HG03521 (cell line): ENCODE data around the gene ZNF423.

Source experiments
- ATAC-seq: cut with Tn5 transposase; IDR thresholded peaks from one replicate; pipeline ENCODE4 v1.9.1; 2021; ENCODE audit warnings: mild to moderate bottlenecking, moderate library complexity; ENCODE audit not compliant: unreplicated experiment

The ZNF423 gene

DNA sequence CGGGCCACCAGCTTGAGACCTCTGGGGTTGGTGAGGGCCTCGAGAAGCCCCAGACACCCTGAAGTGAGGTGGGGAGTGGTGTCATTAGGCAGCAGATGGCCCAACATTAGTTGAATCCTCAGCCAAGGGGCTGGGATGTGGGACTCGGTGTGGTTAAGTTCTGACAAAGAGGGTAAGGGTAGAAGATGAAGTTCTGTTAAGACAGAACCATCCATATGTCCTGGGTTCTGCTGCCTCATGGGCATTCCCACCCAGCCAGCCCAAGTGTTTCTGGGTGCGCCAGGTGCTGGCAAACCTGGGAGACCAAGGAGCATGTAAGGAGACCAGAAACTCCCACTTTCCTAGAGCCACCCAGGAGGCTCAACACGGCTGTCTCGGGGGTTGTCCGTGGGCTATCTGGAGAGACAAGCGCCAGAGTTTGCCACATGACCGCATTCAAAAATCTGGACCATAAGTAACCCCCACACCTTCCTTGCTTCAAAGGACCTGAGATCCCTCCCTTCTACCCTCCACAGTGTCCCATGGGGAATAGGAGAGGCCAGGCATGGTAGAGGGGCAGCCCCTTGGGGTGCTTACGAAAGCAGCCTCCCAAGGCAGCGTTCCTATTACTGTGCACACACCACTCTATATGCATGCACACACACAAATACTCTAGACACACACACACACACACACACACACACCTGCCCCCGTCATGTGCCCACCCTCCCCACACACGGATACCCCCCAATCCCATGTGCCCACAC, 353.6 kb downstream of the ZNF423 start:
- no peak for ATAC-seq

DNA sequence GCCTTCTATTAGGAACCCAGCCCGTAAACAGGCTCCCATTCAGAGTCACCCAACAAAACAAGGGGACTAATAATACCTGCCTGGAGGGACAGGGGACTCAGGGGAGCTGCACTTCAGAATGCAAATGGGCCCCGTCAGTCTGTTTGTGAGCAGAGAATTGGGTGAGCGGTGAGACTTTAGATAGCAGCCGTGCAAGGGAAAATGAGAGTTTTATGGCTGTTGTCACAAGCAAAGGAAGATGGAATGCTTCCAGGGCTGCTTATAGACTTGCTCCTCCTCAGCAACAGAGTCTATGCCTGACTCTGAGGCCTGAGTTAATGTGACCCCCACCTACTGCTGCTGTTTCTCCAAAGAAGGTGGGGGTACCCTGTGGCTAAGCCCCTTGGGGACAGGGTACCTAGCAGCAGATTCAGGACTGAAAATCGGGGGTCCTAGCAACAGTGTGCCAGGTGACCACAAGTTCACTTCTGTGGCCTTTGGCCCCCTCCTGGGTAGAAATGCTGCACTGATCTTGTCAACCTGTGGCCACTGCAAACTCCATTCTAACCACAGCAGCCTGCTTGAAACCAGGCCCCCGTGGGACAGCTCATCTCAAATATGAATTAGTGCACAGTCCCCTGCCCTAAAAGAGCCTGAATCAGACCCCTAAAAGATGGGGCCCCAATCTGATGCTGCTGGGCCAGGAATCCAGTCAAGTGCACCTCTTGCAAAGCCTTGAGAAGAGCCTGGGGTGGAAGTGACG, 355.9 kb downstream of the ZNF423 start:
- no peak for ATAC-seq

DNA sequence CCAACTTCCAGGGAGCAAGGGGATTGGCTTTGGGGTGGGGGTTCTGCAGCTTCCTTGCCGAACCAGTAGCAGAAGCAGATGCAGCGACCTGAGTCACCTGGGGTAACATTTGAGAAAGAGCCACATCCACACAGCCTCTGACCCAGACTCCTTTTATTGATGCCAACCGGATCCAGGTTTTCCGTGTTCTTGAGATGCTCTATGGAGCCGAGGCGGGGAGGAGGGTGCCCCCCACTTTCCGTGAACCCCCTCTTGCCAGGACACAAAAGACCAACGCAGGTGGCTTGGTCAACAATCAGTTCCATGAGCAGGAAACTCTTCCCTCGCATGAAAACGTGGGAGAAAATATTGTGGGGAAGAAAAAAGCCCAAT, 356.5 kb downstream of the ZNF423 start:
- no peak for ATAC-seq

DNA sequence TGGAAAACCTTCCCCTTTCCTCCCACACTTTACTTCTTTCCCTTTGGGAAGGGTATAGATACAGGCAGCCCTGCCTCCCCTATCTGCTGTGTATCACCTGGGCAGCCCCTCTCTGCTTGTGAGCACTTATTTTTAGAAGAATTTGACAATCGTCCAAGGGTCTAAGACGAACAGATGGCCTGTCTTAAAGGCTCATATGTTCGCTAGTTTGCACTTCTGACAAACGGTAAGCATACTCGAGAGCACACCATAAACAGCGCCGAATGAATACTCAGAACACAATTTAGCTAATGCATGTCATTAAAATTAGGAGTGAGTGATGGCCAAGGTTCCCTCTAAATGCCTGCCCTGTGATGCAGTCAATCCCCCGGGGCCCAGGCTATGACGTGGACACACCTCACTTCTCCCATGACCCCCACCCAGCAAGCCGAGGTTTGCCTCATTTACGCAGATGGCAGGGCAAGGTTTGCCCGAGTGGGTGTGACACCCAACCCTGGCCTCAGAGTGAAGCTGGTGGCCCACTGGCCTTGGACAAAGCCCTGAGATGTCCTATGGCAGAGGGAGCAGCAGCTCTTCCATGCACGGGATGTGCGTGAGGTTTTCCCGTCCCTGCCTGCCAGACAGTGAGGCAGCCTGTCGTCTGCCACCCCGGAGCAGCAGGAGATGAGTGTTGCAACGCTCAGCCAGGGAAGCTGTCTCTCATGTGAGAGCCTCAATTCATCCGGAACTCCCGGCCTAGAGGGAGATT, 357.1 kb downstream of the ZNF423 start:
- no peak for ATAC-seq

DNA sequence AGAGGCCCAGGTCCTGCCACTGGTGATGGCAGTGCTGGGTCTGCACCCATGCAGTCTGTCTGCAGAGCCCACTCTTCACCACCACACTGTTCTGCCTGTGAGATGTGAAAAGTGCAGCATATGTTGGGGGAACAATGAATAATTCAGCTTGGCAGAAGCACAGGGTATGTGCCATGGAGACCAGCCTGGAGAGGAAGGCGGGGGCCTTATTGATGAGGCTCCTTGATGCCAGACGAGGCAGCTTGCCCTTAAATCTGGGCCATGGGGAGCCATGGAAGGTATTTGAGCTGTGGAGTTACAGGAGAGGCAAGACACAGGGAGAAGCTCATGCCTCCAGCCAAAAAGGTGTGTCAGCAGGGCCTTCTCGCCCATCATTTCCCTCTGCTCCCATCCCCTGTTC, 357.6 kb downstream of the ZNF423 start:
- no peak for ATAC-seq

DNA sequence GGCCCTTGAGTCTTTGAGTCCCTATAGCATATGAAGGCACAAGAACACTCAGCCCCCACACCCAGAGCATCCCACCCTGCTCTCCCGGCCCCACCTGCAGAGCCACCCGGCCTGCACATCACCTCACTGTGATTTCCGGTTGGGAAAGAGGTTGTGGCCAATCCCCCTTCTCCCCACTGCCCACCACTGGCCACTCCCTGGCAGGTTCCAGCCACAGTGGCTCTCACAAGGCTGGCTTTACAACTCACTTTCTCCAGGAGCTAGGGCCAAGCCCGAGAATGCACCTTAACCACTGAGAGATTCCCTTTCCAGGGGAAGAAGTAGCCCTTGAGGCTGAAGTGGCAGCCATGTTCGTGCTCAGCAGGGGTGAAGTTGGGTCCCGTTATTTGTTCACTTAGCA, 358.4 kb downstream of the ZNF423 start:
- ATAC-seq, result no peak

DNA sequence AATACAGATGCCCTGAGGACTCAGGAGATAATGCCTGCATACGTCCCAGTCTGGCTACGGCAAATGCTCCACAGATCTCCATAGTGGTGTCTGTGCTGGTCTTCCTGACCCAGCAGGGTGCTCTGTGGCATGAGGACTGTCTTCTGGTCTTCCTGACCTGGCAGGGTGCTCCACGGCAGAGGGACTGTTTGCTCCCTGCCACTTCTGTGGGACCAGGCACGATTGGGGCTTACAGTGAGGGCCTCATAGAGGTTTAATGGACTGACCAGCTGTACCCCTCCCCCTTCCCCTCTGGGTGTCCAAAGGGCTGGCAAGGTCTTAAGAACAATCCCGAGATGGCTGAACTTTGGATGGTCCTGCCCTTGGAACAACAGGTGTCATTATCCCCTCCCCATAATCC, 359.3 kb downstream of the ZNF423 start:
- ATAC-seq, result no peak

DNA sequence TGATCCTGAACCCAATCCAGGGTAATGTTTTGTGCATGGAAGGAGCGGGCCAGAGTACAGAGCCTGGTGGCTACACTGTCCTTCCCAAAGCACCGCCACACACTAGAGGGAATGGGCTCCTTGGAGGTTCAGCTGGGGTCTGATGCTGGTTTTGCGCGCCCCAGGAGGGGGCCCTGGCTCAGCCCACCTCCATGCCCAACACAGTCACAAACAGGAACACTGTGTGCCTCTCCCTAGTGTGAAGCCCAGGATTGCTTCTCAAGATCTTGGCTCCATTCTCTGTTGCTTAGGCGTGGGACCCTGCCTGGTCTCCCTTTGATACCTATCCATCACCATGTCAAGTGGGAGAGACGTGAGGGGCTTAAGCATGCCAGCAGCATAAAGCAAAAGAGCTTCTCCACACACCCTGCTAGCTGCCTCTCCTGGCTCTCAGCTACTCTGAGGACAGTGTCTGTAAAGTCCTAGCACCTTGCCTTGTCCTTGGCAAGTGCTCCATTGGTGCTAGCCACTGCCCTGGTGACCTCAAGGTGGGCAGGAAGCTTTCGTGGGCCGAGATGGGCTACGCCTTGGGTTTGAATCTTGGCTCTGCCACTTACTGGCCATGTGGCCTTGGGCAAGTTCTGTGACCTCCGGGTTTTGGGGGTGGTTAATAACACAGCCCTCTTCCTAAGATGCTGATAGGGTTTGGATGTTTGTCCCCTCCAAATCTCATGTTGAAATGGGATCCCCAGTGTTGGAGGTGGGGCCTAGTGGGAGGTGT, 360.1 kb downstream of the ZNF423 start:
- no peak for ATAC-seq

DNA sequence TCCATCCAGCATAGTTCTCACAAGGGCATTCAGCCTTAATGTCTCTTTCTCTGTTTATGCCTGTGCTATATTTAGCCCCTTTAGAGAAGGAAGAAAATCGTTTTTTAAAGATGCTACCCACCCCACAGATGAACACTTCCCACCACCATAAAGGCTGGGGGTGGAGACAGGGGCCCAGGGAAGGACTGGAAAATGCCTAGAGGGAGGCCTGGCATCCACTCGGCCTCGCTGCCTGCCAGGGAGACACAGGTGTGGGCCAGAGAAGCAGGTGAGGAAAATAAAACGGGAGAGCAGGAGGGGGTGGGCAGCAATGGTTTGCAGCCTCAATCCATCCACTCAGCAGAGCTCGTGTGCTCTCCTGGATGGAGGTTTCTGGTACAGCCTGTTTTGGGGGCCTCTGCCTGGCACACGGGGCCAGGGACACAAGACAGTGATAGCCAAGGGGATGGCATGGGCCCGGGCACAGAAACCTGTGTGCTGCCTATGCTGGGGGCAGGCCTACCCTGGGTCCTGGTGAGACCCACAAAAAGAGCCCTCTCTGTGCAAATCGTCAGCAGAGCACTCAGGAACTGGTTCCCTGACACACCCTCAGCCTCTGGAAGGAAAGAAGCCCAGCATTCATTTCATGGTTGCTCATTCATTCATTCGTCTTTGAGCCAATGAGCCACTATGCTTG, 360.9 kb downstream of the ZNF423 start:
- ATAC-seq, result no peak

DNA sequence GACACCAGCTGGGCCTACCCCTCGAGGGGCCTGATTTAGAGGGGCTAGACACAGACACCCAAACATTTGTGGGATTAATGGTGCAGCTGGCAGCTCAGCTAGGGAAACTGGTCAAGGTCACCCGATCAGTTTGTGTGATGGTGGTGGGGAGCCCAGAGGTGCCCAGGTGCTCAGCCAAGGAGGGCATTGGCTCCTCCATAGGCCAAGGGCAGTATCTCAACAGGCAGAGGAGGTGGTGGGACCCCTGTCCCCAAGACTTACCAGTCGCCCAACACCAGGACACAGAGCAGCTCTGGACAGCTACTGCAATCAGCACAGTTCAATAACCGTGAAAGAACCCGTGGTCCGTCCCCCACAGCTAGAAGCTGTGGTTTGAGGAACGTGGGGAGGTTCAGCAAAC, 361.4 kb downstream of the ZNF423 start:
- ATAC-seq, result no peak

DNA sequence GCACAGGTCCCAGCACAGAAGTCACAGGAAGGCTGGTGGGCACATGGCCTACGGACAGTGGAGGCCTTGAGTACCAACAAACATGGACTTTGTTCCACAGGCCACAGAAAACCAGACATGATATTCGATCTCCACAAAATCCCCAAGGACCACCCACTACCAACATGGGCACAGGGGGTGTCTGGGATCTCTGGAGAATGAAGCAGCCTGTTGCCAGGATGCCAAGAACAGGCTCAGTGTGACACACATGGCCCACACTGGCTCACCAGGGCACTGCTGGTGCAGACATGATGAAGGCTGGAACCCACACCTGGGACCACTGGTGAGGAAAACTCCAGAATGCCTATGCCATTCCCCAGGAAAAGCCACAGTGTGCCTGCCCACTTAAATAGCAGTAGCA, 362.1 kb downstream of the ZNF423 start:
- no peak for ATAC-seq

DNA sequence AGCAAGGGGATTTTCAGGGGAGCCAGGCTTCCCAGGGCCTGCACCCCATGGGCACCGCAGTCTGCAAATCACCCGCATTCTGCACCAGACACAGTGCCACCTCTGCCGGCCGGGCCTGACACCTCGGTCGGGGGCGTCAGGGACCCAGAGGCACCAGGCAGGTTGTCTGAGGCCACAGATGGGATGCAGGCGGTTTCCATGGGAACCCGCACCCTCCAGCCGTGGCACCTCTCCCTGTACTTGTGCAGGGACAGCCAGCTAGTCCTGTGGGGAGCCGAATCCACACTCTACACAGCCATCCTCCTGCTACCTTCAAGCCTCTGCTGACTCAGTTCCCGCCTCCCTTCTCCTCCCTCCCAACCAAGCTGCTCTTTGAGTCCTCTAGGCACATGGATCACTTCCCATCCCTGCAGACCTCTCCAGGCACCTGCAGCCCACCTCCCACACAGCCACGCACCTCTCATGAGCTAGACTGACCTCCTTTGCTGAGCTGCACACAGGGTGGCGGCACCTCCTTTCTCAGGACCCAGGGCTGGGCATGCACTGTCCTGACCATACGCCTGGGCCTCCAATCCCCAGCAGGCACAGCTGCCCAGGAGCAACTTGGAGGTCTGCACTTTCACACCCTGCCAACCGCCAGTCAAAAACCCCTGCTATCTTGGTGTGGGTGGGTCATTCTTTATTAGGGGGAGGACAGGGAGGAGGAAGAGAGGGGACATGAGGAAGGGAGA, 362.9 kb downstream of the ZNF423 start:
- ATAC-seq, result no peak

DNA sequence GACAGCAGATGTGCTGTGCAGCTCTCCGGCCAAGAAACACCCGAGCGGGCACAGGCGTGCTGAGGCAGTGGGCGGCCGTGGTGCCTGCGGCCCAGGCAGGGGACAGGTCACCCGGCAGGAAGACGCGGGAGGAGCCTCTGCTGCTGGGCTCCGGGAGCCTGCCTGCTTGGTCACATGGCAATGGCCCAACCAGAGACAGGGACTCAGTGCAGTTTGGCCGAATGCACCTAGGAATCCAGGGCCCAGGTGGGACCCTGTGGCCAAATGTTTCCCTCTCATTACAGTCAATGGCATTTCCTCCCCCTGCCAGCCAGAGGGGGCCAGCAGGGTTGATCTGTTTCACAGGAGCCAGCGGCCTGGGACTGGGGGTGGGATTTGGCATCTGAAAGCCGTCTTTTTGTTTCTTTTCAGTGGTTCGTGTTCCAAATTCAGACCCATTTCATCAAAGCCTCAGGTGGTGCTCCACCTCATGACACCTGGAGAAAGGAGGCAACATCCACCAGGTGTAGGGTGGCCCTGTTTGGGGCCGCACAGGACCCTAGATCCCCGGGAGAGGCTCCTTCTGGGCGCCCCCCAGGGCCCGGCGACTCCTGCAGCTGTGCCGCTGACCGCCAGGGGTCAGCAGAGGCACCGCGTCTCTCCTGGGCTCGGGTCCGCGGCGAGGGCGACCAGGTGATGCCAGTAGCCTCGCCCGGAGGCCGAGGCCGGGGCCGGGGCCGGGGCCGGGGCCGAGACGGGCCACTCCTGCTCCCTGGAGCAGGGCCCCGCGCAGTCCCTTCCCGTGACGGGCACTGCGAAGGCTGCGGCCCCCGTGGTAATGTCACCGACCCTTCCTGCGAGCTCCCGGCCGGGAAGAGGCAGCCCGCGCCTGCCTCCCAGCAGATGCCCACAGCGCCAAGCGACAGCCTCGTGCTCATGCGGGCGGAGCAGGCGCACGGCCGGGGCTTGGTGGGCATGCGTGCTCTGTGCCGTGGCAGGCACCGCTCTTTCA, 363.8 kb downstream of the ZNF423 start:
- ATAC-seq, result peak; percentile 66

DNA sequence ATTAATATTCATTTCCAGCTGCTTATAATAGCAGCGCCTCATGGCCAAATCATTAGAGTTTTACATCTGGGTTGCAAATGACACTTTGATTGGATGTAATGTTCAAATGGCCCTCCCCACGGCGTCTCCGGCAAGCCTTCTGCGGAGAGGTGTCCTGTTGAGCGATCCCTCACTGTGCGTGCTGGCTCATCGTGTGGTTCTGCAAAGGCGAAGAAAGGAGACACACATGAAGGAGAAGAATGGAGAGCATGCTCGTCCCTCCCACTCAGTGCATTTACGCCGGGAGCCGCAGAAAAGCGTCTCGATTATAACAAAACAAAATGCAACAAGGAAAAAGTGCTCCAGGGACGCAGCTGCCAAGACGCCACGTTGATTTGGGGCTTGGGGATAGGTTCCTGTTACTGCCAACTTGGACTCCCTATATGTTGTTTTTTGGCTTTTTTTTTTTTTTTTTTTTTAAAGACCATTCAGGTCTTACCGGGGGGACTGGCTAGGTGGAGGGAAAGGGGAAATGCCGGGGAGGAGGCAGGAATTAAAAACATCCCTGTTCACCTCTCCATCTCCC, 364.7 kb downstream of the ZNF423 start:
- no peak for ATAC-seq

DNA sequence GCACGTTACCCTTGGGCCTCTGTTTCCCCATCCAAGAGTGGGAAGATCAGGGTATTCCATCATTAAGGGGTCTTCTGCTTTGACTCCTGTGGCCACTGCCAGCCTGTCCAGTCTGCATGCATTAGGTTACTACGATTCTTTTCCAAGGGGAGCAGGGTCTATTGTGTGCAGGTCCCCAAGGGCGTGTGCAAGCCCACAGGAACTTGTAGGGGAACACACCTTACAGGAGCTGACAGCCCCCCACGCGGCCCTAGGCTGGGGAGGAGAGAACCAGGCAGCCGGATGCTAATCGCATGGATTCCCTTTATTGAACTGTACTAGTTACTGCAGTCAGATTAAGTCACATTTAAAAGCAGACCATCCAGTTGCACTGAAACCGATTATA, 365.6 kb downstream of the ZNF423 start:
- no peak for ATAC-seq

DNA sequence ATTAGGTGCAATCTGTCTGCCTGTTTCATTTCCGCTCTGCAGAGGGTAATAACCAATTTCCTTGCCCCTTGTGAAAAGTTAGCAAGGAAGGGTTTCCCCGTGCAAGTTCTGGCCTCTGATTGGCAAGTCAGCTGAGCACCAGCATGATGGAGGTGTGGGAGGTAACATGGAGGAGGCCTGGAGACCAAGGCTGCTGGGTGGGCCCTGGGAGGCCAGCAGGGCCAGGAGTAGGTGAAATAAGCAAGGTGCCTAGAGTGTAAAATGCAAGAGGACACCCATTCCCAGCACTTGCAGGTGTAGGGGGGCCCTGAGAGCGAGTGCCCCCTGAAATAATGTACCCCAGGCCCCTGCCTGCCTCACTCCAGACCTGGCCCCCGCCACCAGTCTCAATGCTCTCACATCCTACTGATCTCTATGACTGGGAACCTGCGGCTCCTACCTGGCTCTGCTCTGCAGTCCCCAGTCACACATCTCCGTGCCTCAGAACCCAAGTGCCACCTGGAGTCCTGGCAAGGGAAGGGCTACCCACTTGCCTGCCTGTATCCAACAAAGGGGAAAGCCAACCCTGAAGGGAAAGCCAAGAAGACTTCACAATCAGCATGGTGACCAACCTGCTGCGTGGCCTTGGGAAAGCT, 366.1 kb downstream of the ZNF423 start:
- no peak for ATAC-seq

DNA sequence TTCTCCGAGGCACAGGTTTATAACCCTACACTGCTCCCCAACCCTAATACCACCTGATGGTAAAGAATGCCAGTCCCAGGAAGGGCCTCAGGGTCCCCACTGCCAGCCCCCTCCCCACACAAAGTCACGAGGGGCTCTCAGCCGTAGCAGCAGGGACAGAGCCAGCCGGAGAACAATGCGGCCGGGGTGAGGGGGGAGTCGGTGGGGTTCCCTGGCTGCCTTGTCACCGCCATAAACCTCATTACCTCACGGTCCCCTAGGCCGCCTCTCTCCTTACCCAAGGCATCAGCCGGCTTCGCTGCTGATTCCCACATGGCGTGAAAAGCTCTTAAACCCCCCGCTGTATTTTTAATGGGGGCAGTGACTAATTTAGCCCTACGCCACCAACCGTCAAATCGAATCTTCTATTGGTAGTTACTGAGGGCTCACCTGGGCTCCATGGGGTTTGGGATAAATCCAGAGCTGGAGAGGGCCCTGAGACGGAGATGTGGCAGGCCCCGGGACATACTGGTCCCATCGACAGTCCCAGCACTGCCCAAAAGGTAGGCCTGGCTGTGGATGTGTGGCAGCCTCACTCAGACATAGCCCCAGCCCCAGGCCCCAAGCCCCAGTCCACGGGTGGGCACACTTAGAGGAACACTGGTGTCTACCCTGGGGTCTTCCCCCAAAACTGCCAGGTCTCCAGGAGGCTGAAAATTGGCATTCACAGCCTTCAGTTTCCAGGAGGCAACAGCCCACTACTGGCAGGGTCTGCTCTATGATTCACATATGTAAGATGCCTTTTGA, 367.0 kb downstream of the ZNF423 start:
- no peak for ATAC-seq
